ENCODE measurements around the gene MREG. TPM values are rescaled to one million over a fixed set of nuclear protein-coding genes. Genes with fewer than 3 reads are reported as not detected.
"Not testable (repeated sequence)": the region's sequence is repeated elsewhere in the genome, so short reads cannot be mapped to it uniquely, and the experiment has no call there.

MREG gene
- total RNA-seq, 1 donor from 2014 or later: 4.0 TPM

GRCh38 chr2:215961981-215962380 is 51.4 kb downstream of the MREG start:
- H3K4me3 Mint-ChIP-seq (ENCODE audit: unreplicated experiment): no peak overlapping the region

GRCh38 chr2:215958257-215958656 is 55.1 kb downstream of the MREG start:
- Mint-ChIP-seq H3K27ac (ENCODE audit: unreplicated experiment) (no peak overlapping the region), H3K4me3 (ENCODE audit: unreplicated experiment) (no peak overlapping the region), H3K27me3 (ENCODE audit: unreplicated experiment) (no peaks in the 10 kb centered on the region)

More at GRCh38 chr2:215961981-215962380, 51.4 kb downstream of the MREG start:
- Mint-ChIP-seq H3K27me3 (ENCODE audit: unreplicated experiment) (no peaks in the 10 kb centered on the region), H3K27ac (ENCODE audit: unreplicated experiment) (no peak overlapping the region), H3K9me3 (ENCODE audit: unreplicated experiment) (no peaks in the 10 kb centered on the region), H3K4me1 (ENCODE audit: unreplicated experiment) (peaks cover 20% of the 10 kb centered on the region), H3K36me3 (ENCODE audit: unreplicated experiment) (peaks cover 3% of the 10 kb centered on the region)
- TF ChIP-seq CTCF (IDR thresholded peaks at IDR 0.05): no peak
- no peak for DNase-seq (ENCODE audit: extremely low spot score, unreplicated experiment)

GRCh38 chr2:215957354-215958122 is 55.8 kb downstream of the MREG start:
- H3K4me1 Mint-ChIP-seq (ENCODE audit: unreplicated experiment); H3K4me3 Mint-ChIP-seq (ENCODE audit: unreplicated experiment); H3K9me3 Mint-ChIP-seq (ENCODE audit: unreplicated experiment); H3K27me3 Mint-ChIP-seq (ENCODE audit: unreplicated experiment); DNase-seq (ENCODE audit: extremely low spot score, unreplicated experiment); H3K36me3 Mint-ChIP-seq (ENCODE audit: unreplicated experiment); H3K27ac Mint-ChIP-seq (ENCODE audit: unreplicated experiment): not testable (repeated sequence)

More at GRCh38 chr2:215958257-215958656, 55.1 kb downstream of the MREG start:
- no peaks in the 10 kb centered on the region for H3K9me3 Mint-ChIP-seq (ENCODE audit: unreplicated experiment)
- peaks cover 8% of the 10 kb centered on the region for H3K4me1 Mint-ChIP-seq (ENCODE audit: unreplicated experiment)
- no peak for TF ChIP-seq CTCF (IDR thresholded peaks at IDR 0.05)
- peaks cover 3% of the 10 kb centered on the region for H3K36me3 Mint-ChIP-seq (ENCODE audit: unreplicated experiment)
- no peak for DNase-seq (ENCODE audit: extremely low spot score, unreplicated experiment)

GRCh38 chr2:215952860-215953637 is 60.3 kb downstream of the MREG start:
- no peak overlapping the region for H3K27ac Mint-ChIP-seq (ENCODE audit: unreplicated experiment)
- H3K36me3 Mint-ChIP-seq (ENCODE audit: unreplicated experiment): no peaks in the 10 kb centered on the region
- no peak overlapping the region for H3K4me3 Mint-ChIP-seq (ENCODE audit: unreplicated experiment)
- no peak for DNase-seq (ENCODE audit: extremely low spot score, unreplicated experiment)
- H3K4me1 Mint-ChIP-seq (ENCODE audit: unreplicated experiment): no peaks in the 10 kb centered on the region
- TF ChIP-seq CTCF (IDR thresholded peaks at IDR 0.05): no peak
- no peaks in the 10 kb centered on the region for H3K27me3 Mint-ChIP-seq (ENCODE audit: unreplicated experiment)
- H3K9me3 Mint-ChIP-seq (ENCODE audit: unreplicated experiment): no peaks in the 10 kb centered on the region

- Mint-ChIP-seq H3K4me3 (ENCODE audit: unreplicated experiment) (no peak overlapping the region), H3K27me3 (ENCODE audit: unreplicated experiment) (no peaks in the 10 kb centered on the region), H3K27ac (ENCODE audit: unreplicated experiment) (no peak overlapping the region), H3K9me3 (ENCODE audit: unreplicated experiment) (no peaks in the 10 kb centered on the region), H3K4me1 (ENCODE audit: unreplicated experiment) (no peaks in the 10 kb centered on the region), H3K36me3 (ENCODE audit: unreplicated experiment) (no peaks in the 10 kb centered on the region)
- TF ChIP-seq CTCF (IDR thresholded peaks at IDR 0.05): no peak
- DNase-seq (ENCODE audit: extremely low spot score, unreplicated experiment): no peak
Measured at GRCh38 chr2:215951558-215951957, 61.8 kb downstream of the MREG start.
